ENCODE measurements around the gene HMGXB3.

DNA sequence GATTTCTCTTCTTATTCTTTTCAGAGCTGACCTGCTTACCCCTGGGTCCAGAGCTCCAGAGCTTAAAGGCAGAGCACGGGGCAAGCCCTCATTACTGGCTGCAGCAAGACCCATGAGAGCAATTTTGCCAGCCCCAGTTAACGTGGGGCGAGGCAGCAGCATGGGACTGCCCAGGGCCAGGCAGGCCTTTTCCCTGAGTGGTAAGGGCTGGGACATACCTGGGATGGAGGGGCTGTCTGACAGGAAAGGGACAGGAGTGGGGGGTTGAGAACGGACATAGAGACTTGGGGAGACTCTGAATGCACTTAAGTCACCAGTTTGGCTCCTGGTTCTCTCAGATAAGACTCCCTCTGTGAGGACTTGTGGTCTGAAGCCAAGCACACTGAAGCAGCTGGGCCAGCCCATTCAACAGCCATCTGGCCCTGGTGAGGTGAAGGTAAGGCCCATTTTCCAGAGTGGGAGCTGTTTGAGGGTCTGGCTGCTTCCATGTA, 26.2 kb downstream of the HMGXB3 start:
- TF ChIP-seq, protein P1, sequence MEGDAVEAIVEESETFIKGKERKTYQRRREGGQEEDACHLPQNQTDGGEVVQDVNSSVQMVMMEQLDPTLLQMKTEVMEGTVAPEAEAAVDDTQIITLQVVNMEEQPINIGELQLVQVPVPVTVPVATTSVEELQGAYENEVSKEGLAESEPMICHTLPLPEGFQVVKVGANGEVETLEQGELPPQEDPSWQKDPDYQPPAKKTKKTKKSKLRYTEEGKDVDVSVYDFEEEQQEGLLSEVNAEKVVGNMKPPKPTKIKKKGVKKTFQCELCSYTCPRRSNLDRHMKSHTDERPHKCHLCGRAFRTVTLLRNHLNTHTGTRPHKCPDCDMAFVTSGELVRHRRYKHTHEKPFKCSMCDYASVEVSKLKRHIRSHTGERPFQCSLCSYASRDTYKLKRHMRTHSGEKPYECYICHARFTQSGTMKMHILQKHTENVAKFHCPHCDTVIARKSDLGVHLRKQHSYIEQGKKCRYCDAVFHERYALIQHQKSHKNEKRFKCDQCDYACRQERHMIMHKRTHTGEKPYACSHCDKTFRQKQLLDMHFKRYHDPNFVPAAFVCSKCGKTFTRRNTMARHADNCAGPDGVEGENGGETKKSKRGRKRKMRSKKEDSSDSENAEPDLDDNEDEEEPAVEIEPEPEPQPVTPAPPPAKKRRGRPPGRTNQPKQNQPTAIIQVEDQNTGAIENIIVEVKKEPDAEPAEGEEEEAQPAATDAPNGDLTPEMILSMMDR (conservative IDR thresholded peaks at IDR 0.05; ENCODE audit: low read length): no peak
- no peak for TF ChIP-seq EZH2phosphoT487 (IDR thresholded peaks at IDR 0.05; ENCODE audit: borderline replicate concordance, low read depth, low read length)
